Activated CD4-positive, alpha-beta T cell treated with anti-CD3 and anti-CD28 coated beads for 1 hour (primary cell): ENCODE measurements around the gene PLEKHH1.

ENCODE experiments used
- DNase-seq: peaks from one replicate; pipeline ENCODE4 v3.0.0-alpha.2; 2020

PLEKHH1 gene

GRCh38 chr14:67532998-67533753, at the start of gene PLEKHH1:
TSS of gene PLEKHH1 (plus strand) at chr14:67533290. CDS start at chr14:67541868, 8,578 bp downstream.
- peak; percentile 23 for DNase-seq

GRCh38 chr14:67483579-67484285, 49.4 kb upstream of the PLEKHH1 start:
- no peak for DNase-seq

GRCh38 chr14:67485501-67486095, 47.5 kb upstream of the PLEKHH1 start:
- DNase-seq = no peak

GRCh38 chr14:67486890-67487289, 46.2 kb upstream of the PLEKHH1 start:
- no peak for DNase-seq

GRCh38 chr14:67487332-67487731, 45.8 kb upstream of the PLEKHH1 start:
- no peak for DNase-seq

GRCh38 chr14:67487937-67488893, 44.9 kb upstream of the PLEKHH1 start, which contains the start of gene TMEM229B:
TSS of gene TMEM229B (minus strand) at chr14:67488721. CDS start at chr14:67473923, 14,798 bp downstream.
- peak; percentile 57 for DNase-seq

GRCh38 chr14:67490196-67490595, 42.9 kb upstream of the PLEKHH1 start:
- no peak for DNase-seq

GRCh38 chr14:67491285-67491684, 41.8 kb upstream of the PLEKHH1 start:
- DNase-seq = no peak

- no peak for DNase-seq
Observed at GRCh38 chr14:67491741-67492507, 41.2 kb upstream of the PLEKHH1 start.

- DNase-seq = no peak
Observed at GRCh38 chr14:67492538-67492937, 40.6 kb upstream of the PLEKHH1 start.

- no peak for DNase-seq
Observed at GRCh38 chr14:67493092-67493717, 39.9 kb upstream of the PLEKHH1 start.

- DNase-seq = no peak
Observed at GRCh38 chr14:67495827-67496226, 37.3 kb upstream of the PLEKHH1 start.

- DNase-seq = no peak
Observed at GRCh38 chr14:67497216-67497615, 35.9 kb upstream of the PLEKHH1 start.

- no peak for DNase-seq
Observed at GRCh38 chr14:67497716-67498115, 35.4 kb upstream of the PLEKHH1 start.

- DNase-seq = no peak
Observed at GRCh38 chr14:67500981-67501380, 32.1 kb upstream of the PLEKHH1 start.

GRCh38 chr14:67501670-67502069, 31.4 kb upstream of the PLEKHH1 start:
- DNase-seq = no peak

GRCh38 chr14:67502867-67503266, 30.2 kb upstream of the PLEKHH1 start:
- no peak for DNase-seq

GRCh38 chr14:67503331-67503730, 29.8 kb upstream of the PLEKHH1 start:
- DNase-seq = no peak

- no peak for DNase-seq
Observed at GRCh38 chr14:67505254-67505653, 27.8 kb upstream of the PLEKHH1 start.

- DNase-seq = no peak
Observed at GRCh38 chr14:67508956-67509355, 24.1 kb upstream of the PLEKHH1 start.

- no peak for DNase-seq
Observed at GRCh38 chr14:67510121-67510520, 23.0 kb upstream of the PLEKHH1 start.
